OCI-LY7 (cell line): ENCODE data around the gene TPM1. TPM values are rescaled to one million over a fixed set of nuclear protein-coding genes. Genes with fewer than 3 reads are reported as not detected.

Source experiments
- BruUV-seq: library from RNA; stranded (reverse); fragments of 400-500 nt; replicated peaks from 2 replicates; lab custom pipeline; 2021; lab: Mats Ljungman, UMichigan
- CTCF ChIA-PET: fragments of 300-600 bp; sonication (Branson Sonifier 250); formaldehyde crosslinking; loops from one replicate; lab custom pipeline; 2022; ENCODE audit warnings: antibody characterized with exemption; ENCODE audit not compliant: unreplicated experiment; lab: Charles Lee
- POLR2A ChIA-PET: fragments of 300-600 bp; sonication (Branson Sonifier 250); formaldehyde crosslinking; loops from one replicate; lab custom pipeline; 2022; ENCODE audit warnings: antibody characterized with exemption; lab: Charles Lee
- DNase-seq: peaks from one replicate; pipeline ENCODE4 v3.0.0-alpha.2; 2015; ENCODE audit warnings: low spot score
- H2AFZ ChIP-seq: fragments of 200-600 bp; sonication (generic), shearing (Covaris generic); 2 replicates; pipeline ENCODE4 v1.6.1; 2014; ENCODE audit warnings: mild to moderate bottlenecking, antibody characterized with exemption, low read length, moderate library complexity
- H3K27ac ChIP-seq: fragments of 200-600 bp; sonication (generic); 2 replicates; pipeline ENCODE4 v1.5.1; 2014; ENCODE audit warnings: mixed run types, low read depth, mild to moderate bottlenecking, moderate library complexity, low read length, inconsistent platforms; ENCODE audit not compliant: poor library complexity, severe bottlenecking
- H3K36me3 ChIP-seq: fragments of 200-600 bp; sonication (generic); 2 replicates; pipeline ENCODE4 v1.6.1; 2014; ENCODE audit warnings: mild to moderate bottlenecking, antibody characterized with exemption, low read length, moderate library complexity, mixed read lengths; ENCODE audit not compliant: insufficient read depth
- H3K4me1 ChIP-seq: fragments of 200-600 bp; sonication (generic); 2 replicates; pipeline ENCODE4 v1.5.1; 2014; ENCODE audit warnings: mild to moderate bottlenecking, low read length; ENCODE audit not compliant: insufficient read depth, poor library complexity, severe bottlenecking
- H3K4me2 ChIP-seq: fragments of 200-600 bp; sonication (generic); 2 replicates; pipeline ENCODE4 v1.6.1; 2014; ENCODE audit warnings: mild to moderate bottlenecking, low read length
- H3K4me3 ChIP-seq: fragments of 200-600 bp; sonication (generic); 2 replicates; pipeline ENCODE4 v1.5.1; 2014; ENCODE audit warnings: mild to moderate bottlenecking, low read depth, low read length; ENCODE audit not compliant: poor library complexity, severe bottlenecking
- H3K79me2 ChIP-seq: fragments of 200-600 bp; sonication (generic); 2 replicates; pipeline ENCODE4 v1.6.1; 2016; ENCODE audit warnings: low read depth, mild to moderate bottlenecking, low read length, moderate library complexity, mixed read lengths; ENCODE audit not compliant: insufficient read depth
- H3K9me2 ChIP-seq: fragments of 200-600 bp; sonication (generic); 2 replicates; pipeline ENCODE4 v1.6.1; 2016; ENCODE audit warnings: mild to moderate bottlenecking, low read length, mixed read lengths; ENCODE audit not compliant: insufficient read depth
- H3K9me3 ChIP-seq: fragments of 200-600 bp; sonication (generic); 2 replicates; pipeline ENCODE4 v1.6.1; 2014; ENCODE audit warnings: mild to moderate bottlenecking, mixed run types, low read length, mixed read lengths
- H4K20me1 ChIP-seq: fragments of 200-600 bp; sonication (generic); 2 replicates; pipeline ENCODE4 v1.6.1; 2014; ENCODE audit warnings: mild to moderate bottlenecking, antibody characterized with exemption, low read length, moderate library complexity, mixed read lengths; ENCODE audit not compliant: insufficient read depth
- EZH2phosphoT487 ChIP-seq: fragments of 200-600 bp; sonication (generic); IDR thresholded peaks from 2 replicates; pipeline ENCODE4 v1.6.1; 2018; ENCODE audit warnings: low read depth, borderline replicate concordance, mild to moderate bottlenecking, mixed run types, antibody characterized with exemption, low read length, moderate library complexity, mixed read lengths
- intact Hi-C: fragments of 100-400 bp; cut with micrococcal nuclease; formaldehyde crosslinking; loops from one replicate; pipeline ENCODE4 v1.10.0; 2022; ENCODE audit not compliant: unreplicated experiment
- total RNA-seq, 2 experiments: library from RNA; depleted of rRNA in 1 of 2; stranded (reverse); fragments of >200 nt in 1 of 2; shearing (Covaris generic) in 1 of 2; gene quantifications; 2 replicates each; pipeline ENCODE4 v1.2.3, GENCODE V29; 2014 to 2022
- TF ChIP-seq, protein P1 (sequence below): fragments of 200-600 bp; sonication (generic); conservative IDR thresholded peaks from 2 replicates; pipeline ENCODE4 v1.5.1; 2014; ENCODE audit warnings: mild to moderate bottlenecking, antibody characterized with exemption, low read length, moderate library complexity, mixed read lengths

The TPM1 gene
- total RNA-seq, 2 experiments from 2014 or later: 19.3 to 19.9 TPM

DNA sequence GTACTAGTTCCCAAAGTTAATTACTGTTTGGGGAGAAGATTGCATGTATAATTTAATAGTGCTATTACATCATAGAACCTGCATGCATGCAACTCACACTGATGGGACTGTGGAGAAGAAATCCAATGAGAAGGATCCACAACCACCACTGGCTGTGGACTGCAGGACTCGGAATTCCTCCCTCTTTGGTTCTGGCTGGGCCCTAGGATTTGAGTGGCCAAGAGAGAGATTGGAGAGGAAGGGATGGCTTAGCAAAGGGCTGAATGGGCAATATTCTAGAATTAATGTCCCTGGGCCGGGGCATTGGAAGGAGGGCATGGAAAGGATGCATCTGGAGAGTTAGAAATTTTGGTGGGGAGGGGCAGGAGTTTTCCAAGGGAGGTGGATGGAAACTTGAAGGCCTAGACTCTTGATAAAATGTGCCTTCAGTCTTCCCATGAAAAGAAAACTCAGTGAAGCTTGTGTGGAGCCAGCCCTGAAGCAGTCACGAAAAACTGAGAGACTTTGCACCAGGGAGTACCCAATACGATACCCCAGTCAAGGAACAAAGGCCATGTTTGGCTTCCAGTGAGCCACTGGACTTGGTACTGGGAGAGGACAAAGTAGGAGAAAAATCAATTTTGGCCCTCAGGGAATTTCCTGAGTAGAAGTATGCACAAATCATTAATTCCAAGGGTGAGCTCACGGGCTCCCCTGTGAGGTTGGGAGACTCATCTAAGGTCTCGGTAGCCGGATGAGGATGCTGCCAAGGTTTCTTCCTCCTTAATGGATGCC, 31.4 kb upstream of the TPM1 start:
- TF ChIP-seq, protein P1, sequence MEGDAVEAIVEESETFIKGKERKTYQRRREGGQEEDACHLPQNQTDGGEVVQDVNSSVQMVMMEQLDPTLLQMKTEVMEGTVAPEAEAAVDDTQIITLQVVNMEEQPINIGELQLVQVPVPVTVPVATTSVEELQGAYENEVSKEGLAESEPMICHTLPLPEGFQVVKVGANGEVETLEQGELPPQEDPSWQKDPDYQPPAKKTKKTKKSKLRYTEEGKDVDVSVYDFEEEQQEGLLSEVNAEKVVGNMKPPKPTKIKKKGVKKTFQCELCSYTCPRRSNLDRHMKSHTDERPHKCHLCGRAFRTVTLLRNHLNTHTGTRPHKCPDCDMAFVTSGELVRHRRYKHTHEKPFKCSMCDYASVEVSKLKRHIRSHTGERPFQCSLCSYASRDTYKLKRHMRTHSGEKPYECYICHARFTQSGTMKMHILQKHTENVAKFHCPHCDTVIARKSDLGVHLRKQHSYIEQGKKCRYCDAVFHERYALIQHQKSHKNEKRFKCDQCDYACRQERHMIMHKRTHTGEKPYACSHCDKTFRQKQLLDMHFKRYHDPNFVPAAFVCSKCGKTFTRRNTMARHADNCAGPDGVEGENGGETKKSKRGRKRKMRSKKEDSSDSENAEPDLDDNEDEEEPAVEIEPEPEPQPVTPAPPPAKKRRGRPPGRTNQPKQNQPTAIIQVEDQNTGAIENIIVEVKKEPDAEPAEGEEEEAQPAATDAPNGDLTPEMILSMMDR: no peak
- no peak for TF ChIP-seq EZH2phosphoT487
- ChIA-PET CTCF (no interaction called here), POLR2A (no interaction called here)
- no peak overlapping the region for H3K4me2 ChIP-seq
- H3K36me3 ChIP-seq: no peaks in the 10 kb centered on the region
- H3K4me3 ChIP-seq: no peak overlapping the region
- no peaks in the 10 kb centered on the region for H3K9me2 ChIP-seq
- no peaks in the 10 kb centered on the region for H3K9me3 ChIP-seq
- H2AFZ ChIP-seq: no peak overlapping the region
- intact Hi-C loops: no loop called here
- DNase-seq: no peak
- H4K20me1 ChIP-seq: no peaks in the 10 kb centered on the region
- H3K27ac ChIP-seq: no peak overlapping the region
- no peaks in the 10 kb centered on the region for H3K79me2 ChIP-seq
- BruUV-seq: no TSS peak
- no peaks in the 10 kb centered on the region for H3K4me1 ChIP-seq

DNA sequence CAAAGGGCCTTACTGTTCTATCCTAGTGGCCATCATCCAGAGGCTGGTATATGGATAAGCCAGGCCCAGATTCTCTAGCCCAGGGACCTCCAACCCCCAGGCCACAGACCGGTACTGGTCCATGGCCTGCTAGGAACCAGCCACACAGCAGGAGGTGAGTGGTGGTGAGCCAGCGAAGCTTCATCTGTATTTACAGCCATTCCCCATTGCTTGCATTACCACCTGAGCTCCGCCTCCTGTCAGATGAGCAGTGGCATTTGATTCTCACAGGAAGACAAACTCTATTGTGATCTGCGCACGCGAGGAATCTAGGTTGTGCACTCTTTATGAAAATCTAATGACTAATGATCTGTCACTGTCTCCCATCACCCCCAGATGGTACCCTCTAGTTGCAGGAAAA, 30.1 kb upstream of the TPM1 start:
- ChIA-PET CTCF (no interaction called here), POLR2A (interaction anchor here (0.6 kb wide), 1 partner anchor 624 kb away, joined by 3 read pairs; no protein-coding TSS in a partner anchor)
- Histone ChIP-seq H3K27ac (no peak overlapping the region), H3K4me2 (no peak overlapping the region), H2AFZ (no peak overlapping the region), H3K36me3 (no peaks in the 10 kb centered on the region), H3K4me3 (no peak overlapping the region), H3K9me2 (no peaks in the 10 kb centered on the region), H3K79me2 (no peaks in the 10 kb centered on the region), H3K9me3 (no peaks in the 10 kb centered on the region), H3K4me1 (no peaks in the 10 kb centered on the region), H4K20me1 (no peaks in the 10 kb centered on the region)
- intact Hi-C loops: no loop called here
- no TSS peak for BruUV-seq
- no peak for DNase-seq
- TF ChIP-seq EZH2phosphoT487: no peak
- TF ChIP-seq, protein P1: no peak
